Hepatic stellate cell (primary cell): ENCODE measurements around the gene SNX3.

Source experiments
- DNase-seq: peaks from one replicate; pipeline ENCODE4 v3.0.0; 2011; ENCODE audit warnings: low spot score

The SNX3 gene

GRCh38 chr6:108203189-108204112 is 57.4 kb downstream of the SNX3 start:
- no peak for DNase-seq

GRCh38 chr6:108200631-108201030 is 60.2 kb downstream of the SNX3 start:
- no peak for DNase-seq

- DNase-seq, result no peak
Observed at GRCh38 chr6:108200186-108200585, 60.7 kb downstream of the SNX3 start.

- DNase-seq, result no peak
Observed at GRCh38 chr6:108198761-108199498, 61.9 kb downstream of the SNX3 start.

- DNase-seq, result no peak
Observed at GRCh38 chr6:108195209-108195608, 65.6 kb downstream of the SNX3 start.

DNA sequence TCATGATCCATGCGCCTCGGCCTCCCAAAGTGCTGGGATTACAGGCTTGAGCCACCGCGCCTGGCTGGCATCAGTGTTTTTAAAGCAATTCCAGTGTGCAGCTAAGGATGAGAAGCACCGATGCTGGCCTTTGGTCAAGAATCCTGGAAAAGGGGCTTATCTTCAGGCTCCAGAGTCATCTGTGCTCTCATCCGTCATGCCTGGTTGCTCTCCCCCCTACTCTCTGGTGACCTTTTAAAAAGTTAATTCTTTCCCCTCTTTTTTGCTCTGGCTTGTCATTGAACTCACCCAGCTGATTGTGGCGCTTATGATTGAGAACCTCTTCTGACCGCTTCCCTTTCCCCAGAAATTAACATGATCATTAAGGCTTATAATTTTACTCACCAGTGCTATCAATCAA is 66.3 kb downstream of the SNX3 start:
- DNase-seq, result no peak

- no peak for DNase-seq
Observed at GRCh38 chr6:108193835-108194234, 67.0 kb downstream of the SNX3 start.

DNA sequence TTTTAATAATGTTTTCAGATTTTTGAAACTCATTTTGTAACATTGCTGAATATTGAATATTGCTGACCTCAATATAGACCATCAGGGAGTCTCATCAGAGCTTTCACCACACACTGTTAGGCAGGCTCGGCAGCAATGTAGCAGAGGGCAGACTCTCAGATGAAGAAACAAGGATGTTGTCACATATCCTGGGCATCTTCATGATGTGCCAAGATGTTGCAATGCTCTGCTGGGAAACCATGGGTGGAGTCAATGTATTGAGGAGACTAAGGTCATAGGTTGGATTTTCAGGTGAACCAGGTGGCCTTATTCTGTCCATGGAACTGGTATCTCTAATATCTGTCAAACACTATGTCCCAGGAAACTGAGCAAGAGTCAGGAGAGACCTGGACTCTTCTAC is 67.7 kb downstream of the SNX3 start:
- DNase-seq, result no peak

- no peak for DNase-seq
Observed at GRCh38 chr6:108187519-108187918, 73.3 kb downstream of the SNX3 start.

DNA sequence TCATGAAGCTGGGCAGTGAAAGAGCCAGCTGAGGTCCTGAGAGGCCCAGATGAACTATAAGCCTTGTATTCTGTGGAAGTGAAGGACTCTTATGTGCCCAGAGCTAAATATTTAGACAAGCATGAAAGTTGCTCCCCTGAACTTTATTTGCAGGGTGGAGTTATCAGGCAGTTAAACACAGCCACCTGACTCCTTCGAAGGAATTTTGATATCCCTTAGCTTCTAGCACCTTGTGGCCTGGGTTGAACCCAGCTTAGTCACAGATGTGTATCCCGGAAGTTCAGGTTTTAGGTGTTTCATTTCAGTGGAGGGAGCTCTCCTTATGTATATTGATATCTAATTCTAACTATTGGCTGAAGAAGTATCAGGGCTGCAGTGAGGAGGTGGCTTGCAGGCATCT is 74.6 kb downstream of the SNX3 start:
- no peak for DNase-seq

DNA sequence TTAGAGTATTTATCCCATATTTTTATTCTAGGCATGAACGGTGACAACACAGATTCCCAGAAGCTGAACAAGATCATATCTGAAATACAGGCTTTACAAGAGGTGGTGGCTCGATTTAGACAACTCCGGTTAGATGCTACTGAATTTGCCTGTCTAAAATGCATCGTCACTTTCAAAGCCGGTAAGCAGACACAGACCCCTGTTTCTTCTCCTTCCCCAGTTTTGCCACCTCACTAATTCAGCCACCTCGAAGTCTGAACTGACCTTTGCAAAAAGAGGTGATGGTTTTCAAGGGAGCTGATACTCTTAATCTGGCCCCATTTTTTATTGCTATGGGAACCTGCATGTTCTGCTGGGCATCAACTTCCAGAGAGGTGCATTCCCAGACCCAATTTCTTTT is 80.1 kb downstream of the SNX3 start:
- DNase-seq, result no peak

- no peak for DNase-seq
Observed at GRCh38 chr6:108180266-108180665, 80.6 kb downstream of the SNX3 start.

DNA sequence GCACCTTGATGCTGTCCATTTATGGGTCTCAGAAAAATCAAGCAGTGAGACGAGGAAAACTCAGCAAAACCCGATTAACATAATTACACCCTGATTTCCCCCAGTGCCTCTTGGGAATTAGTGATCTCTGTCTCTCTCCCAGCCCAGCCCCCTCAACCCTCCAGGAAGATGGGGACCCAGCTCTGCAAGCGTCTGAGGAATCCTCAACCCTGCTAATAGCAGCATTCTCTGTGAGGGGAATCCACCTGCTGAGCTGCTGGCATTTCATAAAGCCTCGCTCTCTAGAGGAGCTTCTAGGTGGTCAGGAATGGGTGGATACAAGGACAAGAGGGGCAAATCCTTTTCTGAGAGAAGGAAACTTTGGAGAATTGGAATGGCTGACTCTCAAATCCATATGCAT is 81.1 kb downstream of the SNX3 start:
- no peak for DNase-seq

- no peak for DNase-seq
Observed at GRCh38 chr6:108176281-108177089, 84.4 kb downstream of the SNX3 start.

- no peak for DNase-seq
Observed at GRCh38 chr6:108175592-108176279, 85.1 kb downstream of the SNX3 start.

GRCh38 chr6:108175176-108175591 is 85.7 kb downstream of the SNX3 start:
- DNase-seq, result no peak

DNA sequence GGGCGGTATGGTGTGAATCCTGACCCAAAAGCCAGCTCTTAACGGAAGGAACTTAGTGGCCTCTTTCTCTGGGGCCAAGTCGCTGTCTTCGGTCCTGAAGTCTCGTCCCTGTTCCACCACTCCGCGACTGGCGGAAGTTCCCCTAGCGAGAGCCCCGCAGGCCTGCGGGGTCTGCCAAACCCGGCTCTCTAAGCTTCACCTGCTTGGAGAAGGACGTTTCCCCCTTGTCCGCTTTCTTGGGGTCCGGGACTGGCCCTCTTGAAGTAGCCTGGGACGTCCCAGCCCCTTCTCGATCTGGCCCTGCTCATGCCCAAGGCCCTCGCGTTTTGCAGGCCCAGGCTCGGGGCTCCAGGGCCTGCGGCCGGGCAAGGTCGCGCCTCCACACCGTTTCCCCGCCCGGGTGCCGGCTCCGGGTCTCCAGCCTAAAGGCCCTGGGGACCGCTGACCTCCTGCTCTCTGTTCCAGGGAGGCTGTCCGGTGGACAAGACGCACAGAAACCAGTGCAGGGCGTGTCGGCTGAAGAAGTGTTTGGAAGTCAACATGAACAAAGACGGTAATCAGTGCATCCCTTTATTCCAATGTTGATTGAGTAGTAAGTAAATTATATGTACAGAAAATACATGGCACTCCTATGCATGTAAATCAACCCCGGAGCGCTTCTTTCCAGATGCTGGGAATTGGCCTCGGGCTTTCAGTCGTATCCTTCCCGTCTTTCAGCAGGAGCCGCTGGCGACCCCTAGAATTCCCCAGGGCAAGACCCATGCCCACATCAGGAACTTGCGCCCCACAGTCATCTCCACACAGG is 86.3 kb downstream of the SNX3 start:
- DNase-seq, result peak; percentile 47

DNA sequence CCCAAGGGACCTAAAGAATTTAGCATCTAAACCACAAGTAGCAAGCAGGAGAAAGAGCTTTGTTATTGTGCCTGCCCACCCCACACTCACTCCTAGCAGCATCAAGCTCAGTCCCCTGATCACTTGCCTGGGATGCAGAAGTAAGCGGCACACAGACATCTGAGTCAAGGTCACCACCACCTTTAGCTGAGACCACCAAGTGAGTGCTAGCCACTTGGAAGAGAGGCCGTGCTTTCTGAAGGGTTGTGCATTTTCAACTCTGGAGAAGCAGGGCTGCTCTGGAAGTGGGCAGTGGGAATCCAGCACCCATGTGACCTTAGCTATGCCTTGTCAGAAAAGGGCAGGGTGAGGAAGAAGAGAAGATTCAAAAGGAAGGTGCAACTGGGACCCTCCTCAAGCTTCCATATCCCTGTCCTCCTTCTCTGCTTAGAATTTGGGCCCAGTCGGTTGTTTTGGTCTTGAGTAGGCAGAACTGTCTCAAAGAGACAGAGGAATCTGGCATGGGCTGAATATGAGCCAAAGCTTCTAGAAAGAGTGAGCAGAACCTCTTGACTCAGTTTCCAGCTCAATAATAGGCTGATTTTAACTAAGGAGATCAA is 88.8 kb downstream of the SNX3 start:
- no peak for DNase-seq

- no peak for DNase-seq
Observed at GRCh38 chr6:108171291-108171917, 89.4 kb downstream of the SNX3 start.
